Effector CD8-positive, alpha-beta T cell (primary cell): ENCODE measurements around the gene CFAP410.
"Not testable (repeated sequence)": the region's sequence is repeated elsewhere in the genome, so short reads cannot be mapped to it uniquely, and the experiment has no call there.

Source experiments
- DNase-seq: peaks from one replicate; lab custom pipeline; 2025; lab: John Stamatoyannopoulos, UW

CFAP410 gene

DNA sequence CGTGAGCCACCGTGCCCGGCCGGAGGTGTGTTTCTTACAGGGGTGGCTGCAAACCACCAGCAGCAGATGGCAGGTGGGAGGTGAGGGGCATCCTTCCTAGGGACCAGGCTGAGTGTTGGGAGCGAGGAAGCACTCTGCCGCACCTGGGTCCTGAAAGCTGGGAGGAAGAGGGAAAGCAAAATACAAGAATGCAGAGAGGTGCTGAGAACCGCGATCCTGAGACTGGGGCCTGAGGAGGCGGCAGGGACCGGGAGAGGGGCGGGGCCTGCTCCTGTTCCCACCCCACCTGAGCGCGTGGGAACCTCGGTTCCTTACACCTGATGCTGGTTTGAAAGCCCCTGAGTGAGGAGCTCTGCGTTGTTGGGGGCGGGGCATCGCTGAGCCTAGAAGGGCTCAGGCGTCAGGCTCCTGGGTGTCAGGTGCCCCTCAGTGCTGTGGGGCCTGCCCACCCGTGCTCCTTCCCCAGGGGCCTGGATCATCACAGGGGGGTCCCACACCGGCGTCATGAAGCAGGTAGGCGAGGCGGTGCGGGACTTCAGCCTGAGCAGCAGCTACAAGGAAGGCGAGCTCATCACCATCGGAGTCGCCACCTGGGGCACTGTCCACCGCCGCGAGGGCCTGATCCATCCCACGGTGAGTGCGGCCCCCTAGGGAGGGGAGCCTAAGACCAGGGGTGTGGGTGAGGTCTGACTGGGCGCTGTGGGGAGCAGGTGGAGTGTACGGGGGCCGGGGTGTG lies 29.7 kb upstream of the CFAP410 start:
- DNase-seq, result no peak

DNA sequence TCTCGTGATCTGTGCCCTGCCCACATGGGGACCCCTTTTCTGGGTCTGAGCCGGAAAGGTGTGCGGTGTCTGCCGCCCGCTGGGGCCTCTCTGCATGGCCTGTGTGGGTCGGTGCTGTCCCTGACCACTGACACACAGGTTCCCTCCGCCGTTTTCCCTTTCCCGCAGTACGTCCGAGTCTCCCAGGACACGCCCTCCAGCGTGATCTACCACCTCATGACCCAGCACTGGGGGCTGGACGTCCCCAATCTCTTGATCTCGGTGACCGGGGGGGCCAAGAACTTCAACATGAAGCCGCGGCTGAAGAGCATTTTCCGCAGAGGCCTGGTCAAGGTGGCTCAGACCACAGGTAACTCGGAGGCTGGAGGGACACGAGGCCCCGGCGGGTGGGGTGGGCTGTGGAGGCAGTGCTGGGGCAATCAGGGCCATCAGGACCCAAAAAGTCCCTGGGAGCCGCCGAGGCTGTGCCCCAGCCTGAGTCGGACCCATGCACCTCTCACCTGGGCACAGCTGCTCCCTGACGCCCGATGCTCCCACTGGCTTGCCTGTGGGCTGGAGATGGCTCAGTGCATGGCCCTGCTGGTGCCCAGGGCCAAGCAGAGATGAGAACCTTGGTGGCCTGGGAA lies 27.5 kb upstream of the CFAP410 start:
- DNase-seq, result no peak

DNA sequence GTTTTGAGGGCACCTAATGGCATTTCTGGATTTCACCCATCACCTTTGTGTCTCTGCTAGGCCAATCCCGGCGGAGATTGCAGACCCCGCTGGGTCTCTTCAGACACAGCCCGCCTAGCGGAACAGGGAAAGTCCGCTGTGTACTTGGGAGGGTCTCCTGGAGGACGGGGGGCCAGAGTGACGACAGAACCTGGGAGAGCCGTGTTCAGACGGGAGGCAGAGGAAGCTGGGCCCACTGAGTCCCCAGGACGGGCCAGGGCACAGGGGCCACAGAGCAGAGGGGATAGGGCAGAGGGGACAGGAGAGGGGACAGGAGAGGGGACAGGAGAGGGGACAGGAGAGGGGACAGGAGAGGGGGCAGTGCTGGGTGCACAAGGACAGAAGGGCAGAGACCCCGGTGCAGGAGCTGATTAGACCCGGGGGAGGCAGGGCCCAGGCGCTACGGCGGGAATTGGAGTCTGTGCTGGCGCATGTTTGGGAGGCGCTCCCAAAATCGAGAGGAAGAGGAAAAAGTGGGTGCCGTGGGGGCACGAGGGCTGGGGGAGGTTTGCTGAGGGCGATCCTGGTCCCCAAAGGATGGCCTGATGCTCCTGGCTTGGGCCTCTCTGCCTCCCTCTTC lies 26.9 kb upstream of the CFAP410 start:
- no peak for DNase-seq

DNA sequence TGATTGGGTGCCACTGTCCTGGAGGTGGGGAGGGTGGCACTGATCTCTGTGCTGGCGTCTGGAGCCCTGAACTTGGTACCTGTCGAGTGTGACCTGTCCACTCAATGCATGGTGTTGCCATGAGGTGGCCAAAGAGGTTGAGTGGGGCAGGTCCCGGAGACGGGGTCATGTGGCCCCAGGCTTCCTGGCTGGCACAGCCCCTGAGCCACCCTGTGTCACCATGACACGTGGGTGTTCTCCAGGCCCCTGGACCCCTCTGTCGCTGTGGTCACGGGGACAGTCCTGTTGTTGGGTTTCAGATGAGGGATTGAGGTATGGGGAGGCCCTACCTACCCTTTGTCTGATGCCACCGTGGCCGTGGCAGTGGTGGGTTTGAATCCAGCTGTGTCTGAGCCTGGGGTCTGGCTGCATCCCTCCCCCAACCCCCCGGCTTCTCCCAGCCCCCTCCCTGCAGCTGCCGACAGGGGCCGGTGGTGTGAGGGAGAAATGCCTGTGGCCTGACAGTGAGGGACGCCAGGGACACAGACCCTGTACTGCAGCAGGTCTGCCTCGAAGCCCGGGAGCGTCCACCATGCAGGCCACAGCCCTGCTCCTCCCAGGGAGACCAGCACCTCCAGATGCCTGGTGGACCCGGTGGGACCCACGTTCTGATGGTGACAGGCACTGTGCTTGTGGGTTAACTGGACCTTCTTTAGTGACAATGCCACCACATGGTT lies 26.2 kb upstream of the CFAP410 start:
- no peak for DNase-seq

DNA sequence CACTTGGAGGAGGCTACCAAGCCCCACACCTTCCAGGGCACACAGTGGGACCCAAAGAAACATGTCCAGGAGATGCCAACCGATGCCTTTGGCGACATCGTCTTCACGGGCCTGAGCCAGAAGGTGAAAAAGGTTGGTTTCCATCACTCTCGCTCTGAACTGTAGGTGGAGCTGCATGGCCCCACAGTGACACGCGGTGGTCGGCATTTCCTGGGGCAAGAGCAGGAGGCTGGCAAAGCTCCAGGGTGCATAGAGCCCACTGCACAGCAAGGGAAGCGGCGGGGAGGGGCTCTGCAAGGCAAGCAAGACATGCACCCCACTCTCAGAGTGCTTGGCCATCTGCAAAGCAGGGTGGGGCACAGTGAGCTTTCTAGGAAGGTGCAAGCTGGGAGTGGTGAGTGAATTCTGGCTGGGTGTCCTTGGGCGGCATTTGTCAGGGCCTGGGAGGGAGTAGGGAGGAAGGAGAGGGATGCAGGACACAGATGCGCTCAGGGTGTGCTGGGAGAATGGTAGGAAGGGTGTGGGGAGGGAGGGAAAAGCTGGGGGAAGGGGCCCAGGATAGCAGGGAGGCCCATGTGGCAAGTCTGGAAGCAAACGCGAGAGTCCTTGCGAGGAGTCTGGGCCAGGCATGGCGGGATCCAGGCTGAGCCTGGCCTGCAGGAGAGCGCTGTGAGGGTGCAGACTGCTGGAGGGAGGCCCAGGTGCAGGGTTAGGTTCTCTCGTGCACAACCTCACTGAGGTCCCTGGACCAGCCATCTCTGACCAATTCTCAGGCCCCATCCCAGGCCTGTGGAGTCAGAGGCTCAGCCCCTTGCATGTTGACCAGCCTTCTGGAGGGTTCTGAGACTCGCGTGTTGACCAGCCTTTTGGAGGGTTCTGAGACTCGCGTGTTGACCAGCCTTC lies 25.2 kb upstream of the CFAP410 start:
- no peak for DNase-seq

DNA sequence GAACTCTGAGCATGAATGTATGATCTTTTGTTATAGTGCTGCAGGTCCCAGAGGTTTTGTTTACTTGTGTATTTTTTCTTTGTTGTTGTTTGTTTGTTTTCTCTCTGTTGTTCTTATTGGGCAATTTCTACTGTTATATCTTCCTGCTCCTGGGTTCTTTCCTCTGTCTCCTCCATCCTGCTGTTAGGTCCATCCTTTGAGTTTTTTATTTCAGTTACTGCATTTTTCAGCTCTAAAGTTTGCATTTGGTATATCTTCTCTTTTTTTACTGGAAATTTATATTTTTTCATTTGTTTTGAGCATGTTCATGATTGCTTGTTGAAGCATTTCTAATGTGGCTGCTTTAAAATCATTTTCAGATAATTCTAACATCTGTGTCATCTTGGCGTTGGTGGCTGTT lies 24.1 kb upstream of the CFAP410 start:
- DNase-seq, result no peak

DNA sequence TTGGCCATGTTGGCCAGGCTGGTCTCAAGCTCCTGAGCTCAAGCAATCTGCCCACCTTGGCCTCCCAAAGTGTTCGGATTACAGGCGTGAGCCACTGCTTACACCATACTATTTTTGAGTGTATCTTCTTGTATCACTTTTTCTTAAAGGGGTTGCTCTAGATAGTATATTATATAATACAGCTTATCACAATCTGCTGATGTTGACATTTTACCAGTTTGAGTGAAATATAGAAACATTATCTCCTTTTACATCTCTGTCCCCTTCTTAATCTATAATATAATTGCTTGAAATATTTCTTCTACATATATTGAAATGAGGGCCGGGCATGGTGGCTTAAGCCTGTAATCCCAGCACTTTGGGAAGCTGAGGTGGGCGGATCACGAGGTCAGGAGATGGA lies 22.7 kb upstream of the CFAP410 start:
- not testable (repeated sequence) for DNase-seq

DNA sequence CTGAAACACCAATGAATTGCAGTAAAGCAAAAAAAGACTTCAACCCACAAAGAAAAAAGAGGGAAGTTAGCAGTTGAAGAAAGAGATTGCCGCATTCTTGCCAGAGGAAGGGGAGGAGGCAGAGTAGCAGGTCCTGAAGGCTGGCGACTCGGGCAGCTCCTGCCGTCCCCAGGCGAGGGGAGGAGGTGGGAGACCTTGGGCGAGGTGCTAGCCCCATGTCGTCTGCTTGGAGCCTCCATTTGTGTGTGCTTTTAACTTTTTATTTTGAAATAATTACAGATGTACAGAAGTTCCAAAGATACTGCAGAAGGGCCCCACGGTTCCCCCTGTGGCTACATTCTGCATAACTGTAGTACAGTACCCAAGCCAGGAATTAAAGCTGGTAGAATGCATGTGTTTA lies 21.0 kb upstream of the CFAP410 start:
- no peak for DNase-seq

DNA sequence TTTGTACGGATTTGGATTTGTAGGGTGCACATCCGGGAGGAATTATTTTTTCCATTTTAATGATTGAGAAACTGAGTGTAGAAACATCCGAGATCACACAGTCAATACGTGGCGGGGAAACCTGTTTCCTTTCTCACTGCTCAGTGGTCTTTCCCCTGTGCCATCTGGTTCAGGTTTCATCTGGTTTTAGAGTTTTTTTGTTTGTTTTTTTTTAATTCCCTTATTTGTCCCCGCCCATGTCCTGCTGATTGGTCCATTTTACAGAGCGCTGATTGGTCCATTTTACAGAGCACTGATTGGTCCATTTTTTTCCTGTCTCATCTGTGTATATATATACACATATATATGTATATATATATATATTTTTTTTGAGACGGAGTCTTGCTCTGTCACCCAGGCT lies 20.2 kb upstream of the CFAP410 start:
- no peak for DNase-seq

DNA sequence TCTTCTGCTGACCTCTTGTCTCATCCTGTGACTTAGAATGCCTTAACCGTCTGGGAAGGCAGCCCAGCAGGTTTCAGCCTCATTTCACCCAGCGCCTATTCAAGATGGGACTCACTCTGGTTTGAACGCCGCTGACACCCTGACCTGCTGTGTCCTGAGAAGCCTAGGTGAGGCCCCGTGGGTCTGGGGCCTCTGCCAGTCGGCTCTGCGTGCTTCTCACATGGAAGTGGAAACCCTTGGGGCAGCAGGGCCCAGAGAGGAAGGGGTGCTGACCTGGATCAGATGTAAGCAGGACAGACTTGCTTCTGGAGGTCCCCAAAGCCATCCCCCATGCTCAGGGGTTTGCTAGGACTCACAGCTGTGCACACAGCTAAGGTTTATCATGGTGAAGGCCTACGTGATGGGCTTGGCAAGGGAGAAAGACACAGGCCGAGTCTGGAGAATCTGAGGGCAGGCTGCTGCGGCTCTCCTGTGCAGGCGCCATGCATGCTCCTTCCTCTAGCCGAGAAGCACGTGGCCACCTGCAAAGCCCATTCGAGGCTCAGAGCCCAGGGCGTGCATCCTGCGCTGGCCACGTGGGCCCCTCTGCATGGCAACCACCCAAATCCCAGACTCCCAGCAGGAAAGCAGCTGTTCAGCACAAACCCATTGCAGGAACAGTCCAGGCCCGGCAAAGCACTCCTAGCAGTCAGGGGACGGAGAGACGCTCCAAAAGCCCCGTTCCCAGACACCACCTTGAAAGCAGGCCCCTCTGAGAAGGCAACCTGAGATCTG lies 18.1 kb upstream of the CFAP410 start:
- no peak for DNase-seq

DNA sequence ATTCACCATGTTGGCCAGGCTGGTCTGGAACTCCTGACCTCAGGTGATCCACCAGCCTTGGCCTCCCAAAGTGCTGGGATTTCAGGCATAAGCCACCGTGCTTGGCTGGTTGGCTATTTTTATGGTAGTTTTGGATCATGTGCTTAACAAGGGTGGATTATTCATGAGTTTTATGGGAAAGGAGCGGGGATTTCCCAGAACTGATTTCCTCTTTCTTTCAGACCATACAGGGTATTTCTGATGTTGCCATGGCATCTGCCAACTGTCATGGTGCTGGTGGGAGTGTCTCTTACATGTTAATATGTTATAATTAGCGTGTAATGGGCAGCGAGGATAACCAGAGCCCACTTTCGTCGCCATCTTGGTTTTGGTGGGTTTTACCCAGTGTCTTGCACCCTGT lies 17.4 kb upstream of the CFAP410 start:
- no peak for DNase-seq

DNA sequence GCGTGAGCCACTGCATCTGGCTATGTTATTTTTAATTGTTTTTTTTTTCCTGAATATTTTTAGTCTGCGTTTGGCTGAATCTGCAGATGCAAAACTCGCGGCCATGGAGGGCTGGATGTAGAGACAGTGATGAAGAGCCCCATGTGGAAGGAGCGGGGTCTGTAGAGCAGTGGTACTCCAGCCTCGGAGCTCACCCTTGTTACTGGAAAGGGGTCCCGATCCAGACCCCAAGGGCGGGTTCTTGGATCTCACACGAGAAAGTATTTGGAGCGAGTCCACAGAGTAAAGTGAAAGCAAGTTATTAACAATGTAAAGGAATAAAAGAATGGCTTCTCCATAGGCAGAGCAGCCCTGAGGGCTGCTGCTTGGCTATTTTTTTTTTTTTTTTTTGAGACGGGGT lies 17.0 kb upstream of the CFAP410 start:
- DNase-seq, result no peak

DNA sequence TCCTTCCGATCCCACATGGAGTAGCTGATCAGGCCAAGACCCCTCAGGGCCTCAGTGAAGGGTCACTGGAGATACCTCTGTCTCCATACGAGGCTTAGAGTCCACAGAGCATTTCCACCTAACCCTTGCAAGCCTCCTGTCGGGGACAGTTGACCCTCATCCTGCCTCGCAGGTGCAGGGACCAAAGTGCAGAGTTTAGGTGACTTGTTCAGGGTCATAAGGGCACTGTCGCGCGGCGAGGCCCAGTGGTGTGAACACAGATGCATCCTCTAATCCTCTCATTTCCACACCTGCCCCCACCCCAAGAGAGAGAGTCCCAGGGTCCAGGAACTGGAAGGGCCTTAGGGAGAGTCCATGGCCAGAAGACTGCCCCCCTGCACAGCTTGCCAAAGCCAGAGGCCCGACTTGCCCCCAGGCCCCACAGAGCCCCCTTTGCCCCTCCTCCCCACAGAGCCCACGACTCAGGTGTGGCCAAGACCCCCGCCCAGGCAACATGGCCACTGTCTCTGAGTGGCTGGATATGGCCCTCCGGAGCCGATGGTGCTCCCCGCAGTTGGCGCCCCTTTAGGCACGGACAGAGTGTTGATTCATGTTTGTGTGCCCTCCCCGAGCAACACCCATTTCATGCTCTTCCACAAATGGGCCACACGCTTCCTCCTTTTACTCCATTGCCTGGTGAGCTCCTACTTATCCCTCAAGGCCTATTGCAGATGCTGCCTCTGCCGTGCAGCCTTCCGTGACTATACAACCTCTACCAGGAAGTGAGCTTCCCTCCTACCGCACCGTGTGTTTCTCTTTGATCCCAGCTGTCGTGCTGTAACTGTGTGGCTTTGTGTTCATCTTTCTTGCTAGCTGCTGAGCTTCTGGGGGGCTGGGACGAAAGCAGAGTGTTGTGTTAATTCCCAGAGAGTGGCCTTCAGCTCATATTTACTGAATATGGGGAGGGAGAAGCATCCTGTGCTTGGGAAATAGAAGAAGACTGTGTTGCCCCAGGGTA lies 15.9 kb upstream of the CFAP410 start:
- no peak for DNase-seq

DNA sequence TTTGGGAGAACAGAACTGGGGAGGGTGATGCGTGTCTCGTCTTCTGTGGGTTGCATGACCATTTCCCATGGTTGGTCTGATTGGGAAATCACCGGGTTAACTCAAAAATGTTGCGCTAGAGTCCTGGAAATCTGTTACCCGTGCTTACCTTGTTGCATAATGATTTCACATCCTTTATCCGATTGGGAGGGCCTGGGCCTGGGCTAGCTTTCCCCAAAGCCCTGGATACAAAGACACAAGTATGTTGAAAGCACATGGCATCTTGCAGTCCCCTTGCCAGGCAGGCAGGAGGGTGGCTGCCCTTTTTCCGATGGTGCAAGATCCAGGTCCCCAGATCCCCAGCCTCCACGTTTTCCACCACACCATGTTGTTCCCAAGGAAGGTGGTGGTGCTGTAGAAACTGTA lies 14.8 kb upstream of the CFAP410 start:
- no peak for DNase-seq

DNA sequence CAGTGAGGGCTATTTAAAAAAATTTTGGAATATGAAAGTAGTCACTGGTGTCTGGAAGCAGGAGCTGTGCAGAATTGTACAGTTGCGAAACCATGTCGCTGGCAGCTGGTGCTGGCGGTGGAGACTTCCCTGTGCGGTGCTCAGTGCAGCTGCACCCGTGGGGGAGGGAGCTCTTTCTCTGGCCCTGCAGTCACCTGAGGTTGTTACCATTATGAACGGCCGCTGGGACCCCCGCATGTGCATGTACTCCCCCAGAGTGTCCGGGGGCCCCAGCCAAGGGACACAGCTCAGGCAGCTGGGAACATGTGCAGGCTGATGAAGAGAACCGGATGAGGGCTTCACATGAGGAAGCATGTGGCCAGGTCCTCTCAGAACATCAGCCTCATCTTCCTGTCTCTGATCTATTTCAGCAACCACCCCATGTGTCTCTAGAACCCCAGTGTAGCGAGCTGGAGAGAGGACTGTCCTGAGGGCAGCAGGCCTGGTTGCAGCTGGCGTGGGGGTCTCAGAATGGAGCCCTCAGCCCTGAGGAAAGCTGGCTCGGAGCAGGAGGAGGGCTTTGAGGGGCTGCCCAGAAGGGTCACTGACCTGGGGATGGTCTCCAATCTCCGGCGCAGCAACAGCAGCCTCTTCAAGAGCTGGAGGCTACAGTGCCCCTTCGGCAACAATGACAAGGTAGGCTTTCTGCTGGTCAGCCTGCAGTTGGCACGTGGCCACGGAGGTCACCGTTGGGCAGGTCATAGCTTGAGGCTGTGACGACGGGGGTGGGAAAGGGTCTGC lies 14.2 kb upstream of the CFAP410 start, which contains the start of gene TRPM2:
TRPM2 (plus strand) TSS at position 431 of the 780 bp plus-strand sequence; CDS start at position 511, 80 bp downstream.
- DNase-seq, result no peak

DNA sequence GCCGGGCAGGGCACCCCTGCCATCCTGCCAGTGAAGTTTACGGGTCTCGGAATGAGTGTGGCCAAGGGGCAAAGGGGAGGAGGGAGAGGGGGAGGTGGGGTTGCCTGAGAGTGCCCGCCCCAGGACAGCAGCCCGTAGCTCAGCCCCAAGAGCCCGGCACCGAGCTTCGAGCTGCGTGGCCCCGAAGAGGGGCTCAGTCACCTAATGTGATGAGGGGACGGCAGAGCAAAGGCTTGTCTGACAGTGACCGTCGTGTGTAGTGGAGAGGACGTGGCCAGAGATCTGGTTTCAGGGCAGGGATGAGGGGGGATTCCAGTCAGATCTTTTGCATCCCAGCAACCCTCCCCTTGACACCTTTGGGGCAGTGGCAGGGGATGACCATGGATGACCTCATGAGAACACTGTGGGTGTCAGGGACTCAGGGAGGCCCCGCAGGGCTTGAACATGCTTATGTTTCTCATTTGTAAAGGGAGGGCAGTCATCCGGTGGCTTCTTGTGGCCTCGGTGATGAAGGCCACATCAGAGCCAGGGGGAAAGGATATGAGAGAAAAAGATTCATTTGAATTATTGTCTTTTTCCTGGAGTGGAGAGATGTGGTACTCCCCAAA lies 13.2 kb upstream of the CFAP410 start:
- no peak for DNase-seq

DNA sequence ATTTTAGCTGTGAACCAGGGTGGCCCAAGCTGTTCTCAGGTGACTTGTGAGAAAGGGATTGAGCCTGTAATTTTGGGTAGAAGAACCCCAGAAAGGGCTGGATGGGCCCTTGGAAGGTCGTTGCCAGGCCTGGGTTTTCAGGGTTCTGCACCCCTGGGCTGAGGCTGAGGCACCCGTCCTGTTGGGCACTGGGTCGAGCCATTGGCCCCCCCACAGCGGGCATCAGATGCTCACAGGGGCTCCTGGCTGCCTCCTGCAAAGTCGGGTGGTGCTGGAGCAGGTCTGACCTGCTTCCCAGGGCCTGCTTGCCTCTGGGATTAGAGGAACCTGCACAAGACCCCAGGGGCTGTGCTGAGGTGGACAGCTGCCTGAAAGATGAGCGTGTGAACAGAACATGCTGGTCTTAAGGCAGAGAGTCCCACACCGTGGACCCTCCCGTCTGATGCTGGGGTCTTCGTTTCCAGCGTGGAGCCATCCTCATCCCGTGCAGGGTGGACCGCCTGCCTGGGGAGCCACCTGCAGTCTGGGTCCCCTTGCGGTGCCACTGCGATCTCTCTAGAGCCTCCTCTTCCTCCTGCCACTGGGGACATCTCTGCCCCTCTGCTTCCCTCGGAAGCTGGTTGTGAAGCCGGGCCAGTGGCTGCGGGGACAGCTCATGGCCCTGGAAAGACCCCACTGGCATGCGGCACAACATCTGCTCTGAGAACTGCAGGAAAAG lies 12.5 kb upstream of the CFAP410 start:
- DNase-seq, result no peak
